T47D (cell line): Measurements from ENCODE around the gene ABCA1.

Source experiments
- DNase-seq, 2 experiments: peaks; one replicate each; pipeline versions ENCODE4 v3.0.0 to v3.0.0-alpha.2; 2011 to 2012; ENCODE audit warnings: low read depth in 1 of 2, low spot score in 1 of 2
- JUND ChIP-seq: IDR thresholded peaks from 2 replicates; pipeline ENCODE4 v1.6.1; 2012; ENCODE audit warnings: low read depth
- in situ Hi-C: cut with HindIII; loops from 2 replicates; pipeline ENCODE4 v1.10.0; 2016; ENCODE audit warnings: low sequenced_read_pairs, low pct_unique_long_range_greater_than_20kb

ABCA1 gene

GRCh38 chr9:104810421-104811339 lies 117.3 kb downstream of the ABCA1 start:
- TF ChIP-seq JUND: no peak
- in situ Hi-C loops: no loop called here
- peak in 1 of 2 experiments; percentile 70 for DNase-seq

GRCh38 chr9:104808035-104808614 lies 119.8 kb downstream of the ABCA1 start:
- TF ChIP-seq JUND: no peak
- DNase-seq: peak in 1 of 2 experiments; percentile 42
- in situ Hi-C loops: no loop called here

GRCh38 chr9:104805441-104805840 lies 122.5 kb downstream of the ABCA1 start:
- no peak for TF ChIP-seq JUND
- DNase-seq: no peak
- in situ Hi-C loops: no loop called here

- DNase-seq: no peak
- no peak for TF ChIP-seq JUND
- in situ Hi-C loops: no loop called here
Measured at GRCh38 chr9:104802906-104803305, 125.0 kb downstream of the ABCA1 start.

GRCh38 chr9:104802110-104802509 lies 125.8 kb downstream of the ABCA1 start:
- DNase-seq: no peak
- no peak for TF ChIP-seq JUND
- in situ Hi-C loops: no loop called here

GRCh38 chr9:104800068-104800785 lies 127.7 kb downstream of the ABCA1 start:
- in situ Hi-C loops: no loop called here
- DNase-seq: no peak
- no peak for TF ChIP-seq JUND

- DNase-seq: no peak
- in situ Hi-C loops: no loop called here
- TF ChIP-seq JUND: no peak
Measured at GRCh38 chr9:104798209-104798995, 129.6 kb downstream of the ABCA1 start.

GRCh38 chr9:104795857-104796256 lies 132.1 kb downstream of the ABCA1 start:
- TF ChIP-seq JUND: no peak
- DNase-seq: no peak
- in situ Hi-C loops: no loop called here

GRCh38 chr9:104795082-104795481 lies 132.9 kb downstream of the ABCA1 start:
- no peak for DNase-seq
- in situ Hi-C loops: no loop called here
- TF ChIP-seq JUND: no peak

GRCh38 chr9:104794070-104794469 lies 133.9 kb downstream of the ABCA1 start:
- DNase-seq: no peak
- in situ Hi-C loops: no loop called here
- no peak for TF ChIP-seq JUND

GRCh38 chr9:104788251-104788650 lies 139.7 kb downstream of the ABCA1 start:
- no peak for DNase-seq
- no peak for TF ChIP-seq JUND
- in situ Hi-C loops: no loop called here

GRCh38 chr9:104787306-104788015 lies 140.5 kb downstream of the ABCA1 start:
- no peak for DNase-seq
- TF ChIP-seq JUND: no peak
- in situ Hi-C loops: no loop called here
